ENCODE results near the gene PFKFB3. TPM values are rescaled to one million over a fixed set of nuclear protein-coding genes. Genes with fewer than 3 reads are reported as not detected.

The PFKFB3 gene
- total RNA-seq, 1 experiment from 2014 or later = 36.8 TPM

DNA sequence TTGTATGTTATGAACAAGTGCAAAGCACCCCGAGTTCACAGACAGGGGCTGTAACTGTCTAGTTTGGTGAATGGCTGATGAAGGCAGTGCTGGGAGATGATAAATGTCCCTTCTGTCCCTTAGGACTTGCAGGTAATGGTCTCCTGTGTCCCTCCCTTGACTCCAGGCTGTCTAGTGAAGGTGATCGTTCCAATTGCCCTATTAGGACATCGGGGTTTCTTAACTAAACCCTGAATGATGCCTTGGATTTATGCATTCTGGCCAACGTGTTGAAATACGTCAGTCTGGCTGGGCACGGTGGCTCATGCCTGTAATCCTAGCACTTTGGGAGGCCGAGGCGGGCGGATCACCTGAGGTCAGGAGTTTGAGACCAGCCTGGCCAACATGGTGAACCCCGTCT lies 69.4 kb downstream of the PFKFB3 start:
- Histone ChIP-seq H3T11ph (ENCODE audit: low read length) (no peak overlapping the region), H3K79me2 (ENCODE audit: insufficient read depth, low read length) (no peaks in the 10 kb centered on the region), H4K20me1 (ENCODE audit: control insufficient read depth, insufficient read depth, insufficient read length) (no peaks in the 10 kb centered on the region), H3K27ac (ENCODE audit: insufficient read length, low read depth, low read length) (no peak overlapping the region), H3K14ac (ENCODE audit: insufficient read depth, low read length) (no peak overlapping the region), H3K79me1 (ENCODE audit: insufficient read depth, low read depth, low read length, poor library complexity, severe bottlenecking) (no peaks in the 10 kb centered on the region), H3K9ac (ENCODE audit: extremely low read depth, insufficient read length, low read length) (no peak overlapping the region), H3K4ac (ENCODE audit: low read depth, low read length) (no peak overlapping the region), H3K9me3 (ENCODE audit: control insufficient read depth, low read depth, low read length) (no peaks in the 10 kb centered on the region), H3K23me2 (ENCODE audit: insufficient read length, low read depth, low read length, poor library complexity, severe bottlenecking) (no peaks in the 10 kb centered on the region), H3K23ac (ENCODE audit: insufficient read length, low read depth, low read length) (no peak overlapping the region), H2BK12ac (ENCODE audit: insufficient read length, low read depth, low read length) (no peak overlapping the region), H3K4me1 (ENCODE audit: insufficient read depth, low read length) (no peaks in the 10 kb centered on the region), H2BK5ac (ENCODE audit: insufficient read length, low read length) (no peak overlapping the region), H3K27me3 (ENCODE audit: insufficient read depth, low read length) (no peaks in the 10 kb centered on the region), H3K4me2 (ENCODE audit: insufficient read depth, insufficient read length, low read length) (no peak overlapping the region), H3K18ac (ENCODE audit: insufficient read length, low read depth, low read length) (no peak overlapping the region), H3K56ac (ENCODE audit: insufficient read length, low read depth, low read length) (no peak overlapping the region), H4K8ac (replicated peaks; ENCODE audit: insufficient read length, low read depth, low read length) (no peak overlapping the region), H2AK5ac (ENCODE audit: insufficient read length, low read length) (no peak overlapping the region), H2BK120ac (ENCODE audit: low read depth, low read length, poor library complexity, severe bottlenecking) (no peak overlapping the region), H4K91ac (ENCODE audit: insufficient read length, low read depth, low read length) (no peak overlapping the region), H2BK15ac (ENCODE audit: low read depth, low read length) (no peak overlapping the region), H2BK20ac (ENCODE audit: low read depth, low read length, poor library complexity, severe bottlenecking) (no peak overlapping the region), H2AFZ (ENCODE audit: low read length) (no peak overlapping the region), H4K5ac (ENCODE audit: insufficient read length, low read depth, low read length) (no peak overlapping the region)
- H3K27me3 Mint-ChIP-seq (ENCODE audit: low read depth) = no peaks in the 10 kb centered on the region; the same call in 1 of the 2 replicates
- TF ChIP-seq, protein P1, sequence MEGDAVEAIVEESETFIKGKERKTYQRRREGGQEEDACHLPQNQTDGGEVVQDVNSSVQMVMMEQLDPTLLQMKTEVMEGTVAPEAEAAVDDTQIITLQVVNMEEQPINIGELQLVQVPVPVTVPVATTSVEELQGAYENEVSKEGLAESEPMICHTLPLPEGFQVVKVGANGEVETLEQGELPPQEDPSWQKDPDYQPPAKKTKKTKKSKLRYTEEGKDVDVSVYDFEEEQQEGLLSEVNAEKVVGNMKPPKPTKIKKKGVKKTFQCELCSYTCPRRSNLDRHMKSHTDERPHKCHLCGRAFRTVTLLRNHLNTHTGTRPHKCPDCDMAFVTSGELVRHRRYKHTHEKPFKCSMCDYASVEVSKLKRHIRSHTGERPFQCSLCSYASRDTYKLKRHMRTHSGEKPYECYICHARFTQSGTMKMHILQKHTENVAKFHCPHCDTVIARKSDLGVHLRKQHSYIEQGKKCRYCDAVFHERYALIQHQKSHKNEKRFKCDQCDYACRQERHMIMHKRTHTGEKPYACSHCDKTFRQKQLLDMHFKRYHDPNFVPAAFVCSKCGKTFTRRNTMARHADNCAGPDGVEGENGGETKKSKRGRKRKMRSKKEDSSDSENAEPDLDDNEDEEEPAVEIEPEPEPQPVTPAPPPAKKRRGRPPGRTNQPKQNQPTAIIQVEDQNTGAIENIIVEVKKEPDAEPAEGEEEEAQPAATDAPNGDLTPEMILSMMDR (conservative IDR thresholded peaks at IDR 0.05) = no peak
- no peak for DNase-seq
- peaks cover 6 to 9% of the 10 kb centered on the region in 2 experiments; a peak in 3 of 4 replicates for H3K4me1 Mint-ChIP-seq
- no peaks in the 10 kb centered on the region for H3K36me3 Mint-ChIP-seq (ENCODE audit: insufficient read depth in 1 of 3, low read depth in 3 of 3)
- H3K27ac Mint-ChIP-seq = no peak overlapping the region
- no CpG with 5 or more reads among the region's 10 CpGs for WGBS (ENCODE audit: extremely low coverage, insufficient read length, low lambda C conversion rate)
- no peaks in the 10 kb centered on the region; a peak in 1 of 5 replicates for H3K9me3 Mint-ChIP-seq
- H3K4me3 Mint-ChIP-seq = no peak overlapping the region

Measured in H9 (cell line).